ENCODE data around the gene DLG2. TPM values are rescaled to one million over a fixed set of nuclear protein-coding genes. Genes with fewer than 3 reads are reported as not detected.

Gene DLG2
- total RNA-seq, 1 donor: 1.1 TPM

DNA sequence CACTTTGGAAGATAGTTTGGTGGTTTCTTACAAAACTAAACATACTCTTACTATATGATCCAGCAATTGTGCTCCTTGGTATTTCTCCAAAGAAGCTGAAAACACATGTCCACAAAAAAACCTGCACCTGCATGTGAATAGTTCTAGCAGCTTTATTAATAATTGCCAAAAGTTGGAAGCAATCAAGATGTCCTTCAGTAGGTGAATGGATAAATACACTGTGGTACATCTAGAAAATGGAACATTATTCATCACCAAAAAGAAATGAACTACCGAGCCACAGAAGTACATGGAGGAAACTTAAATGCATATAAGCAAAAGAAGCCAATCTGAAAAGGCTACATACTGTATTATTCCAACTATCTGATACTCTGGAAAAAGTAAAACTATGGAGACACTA lies 1771.9 kb downstream of the DLG2 start:
- DNase-seq (ENCODE audit: low read depth in 2 of 3, low spot score in 2 of 3): no peak

- DNase-seq (ENCODE audit: low read depth in 2 of 3, low spot score in 2 of 3): no peak
Measured at GRCh38 chr11:83852775-83853442, 1774.2 kb downstream of the DLG2 start.

DNA sequence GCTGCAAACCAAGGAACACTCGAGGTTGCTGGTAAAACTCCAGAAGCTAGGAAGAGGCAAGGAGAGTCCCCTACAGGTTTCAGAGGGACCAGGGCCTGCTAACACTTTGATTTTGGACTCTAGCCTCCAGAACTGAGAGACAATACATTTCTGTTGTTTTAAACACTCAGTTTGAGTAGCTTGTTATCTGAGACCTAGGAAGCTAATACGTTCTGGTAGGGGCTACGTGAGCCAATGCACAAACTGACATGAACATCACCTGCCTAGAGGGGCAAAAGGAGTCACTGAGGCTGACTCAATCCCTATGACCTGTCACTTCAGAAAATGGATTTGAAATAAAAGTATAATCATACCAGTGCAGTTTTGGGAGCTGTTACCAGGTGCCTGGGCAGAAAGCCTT lies 1775.1 kb downstream of the DLG2 start:
- DNase-seq (ENCODE audit: low read depth in 2 of 3, low spot score in 2 of 3): no peak

GRCh38 chr11:83847467-83848034 lies 1779.6 kb downstream of the DLG2 start:
- no peak for DNase-seq (ENCODE audit: low read depth in 2 of 3, low spot score in 2 of 3)

DNA sequence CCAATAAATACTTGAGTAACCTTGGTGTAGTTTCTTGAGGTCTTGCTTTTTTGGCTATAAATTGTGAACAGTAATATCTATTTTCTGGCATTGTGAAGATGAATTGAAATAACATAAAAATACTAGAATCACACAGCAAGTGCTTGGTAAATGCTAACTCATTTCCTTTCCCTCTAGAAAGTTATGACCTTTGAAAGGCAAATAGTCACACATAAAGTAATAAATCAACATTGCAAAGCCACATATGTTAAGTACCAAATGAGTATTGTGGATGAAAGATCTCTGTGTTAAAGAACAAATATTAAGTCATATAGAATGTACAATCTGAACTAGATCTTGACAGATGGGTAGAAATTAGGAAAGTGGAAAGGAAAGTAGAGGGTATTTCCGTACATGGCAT lies 1781.3 kb downstream of the DLG2 start:
- peak in 2 of 3 donors; percentile 9 to 53 for DNase-seq (ENCODE audit: low read depth in 2 of 3, low spot score in 2 of 3)

GRCh38 chr11:83840326-83840725 lies 1786.8 kb downstream of the DLG2 start:
- no peak for DNase-seq (ENCODE audit: low read depth in 2 of 3, low spot score in 2 of 3)

DNA sequence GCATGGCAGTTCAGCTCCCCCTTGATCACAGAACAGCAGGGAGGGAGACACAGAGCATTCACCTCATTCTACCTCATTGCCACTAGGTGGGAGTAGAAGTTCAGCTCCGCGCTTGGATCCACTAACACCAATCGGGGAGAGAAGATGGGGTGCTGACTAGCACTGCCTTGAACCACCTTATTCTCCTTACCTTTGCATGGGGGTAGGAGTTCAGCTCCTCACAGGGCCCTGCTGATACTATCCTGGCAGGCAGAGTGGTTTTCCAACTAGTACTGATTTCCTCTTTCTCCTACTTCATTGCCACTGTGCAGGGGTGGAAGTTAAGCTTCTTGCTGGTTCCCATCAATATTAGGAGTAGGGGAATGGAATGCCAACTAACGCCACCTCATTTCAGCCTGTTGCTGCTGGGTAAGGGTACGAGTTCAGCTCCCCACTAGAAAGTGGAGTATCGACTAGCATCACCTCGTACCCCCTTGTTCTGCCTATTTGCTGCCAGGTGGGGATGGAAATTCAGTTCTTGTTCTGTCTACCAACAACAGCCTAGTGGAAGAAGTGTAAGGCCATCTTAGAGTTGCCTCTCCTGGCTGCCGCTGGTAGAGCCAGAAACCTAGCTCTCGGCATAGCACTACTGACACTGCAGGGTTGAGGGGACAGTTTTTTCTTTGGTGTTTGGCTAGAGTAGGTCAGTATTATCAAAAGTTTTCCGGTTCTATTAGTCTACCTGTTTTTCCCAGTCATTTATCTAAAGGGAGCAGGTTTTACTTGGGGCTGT lies 1790.1 kb downstream of the DLG2 start:
- DNase-seq (ENCODE audit: low read depth in 2 of 3, low spot score in 2 of 3): peak in 2 of 3 donors; percentile 31 to 70

- no peak for DNase-seq (ENCODE audit: low read depth in 2 of 3, low spot score in 2 of 3)
Measured at GRCh38 chr11:83836065-83836464, 1791.1 kb downstream of the DLG2 start.

DNA sequence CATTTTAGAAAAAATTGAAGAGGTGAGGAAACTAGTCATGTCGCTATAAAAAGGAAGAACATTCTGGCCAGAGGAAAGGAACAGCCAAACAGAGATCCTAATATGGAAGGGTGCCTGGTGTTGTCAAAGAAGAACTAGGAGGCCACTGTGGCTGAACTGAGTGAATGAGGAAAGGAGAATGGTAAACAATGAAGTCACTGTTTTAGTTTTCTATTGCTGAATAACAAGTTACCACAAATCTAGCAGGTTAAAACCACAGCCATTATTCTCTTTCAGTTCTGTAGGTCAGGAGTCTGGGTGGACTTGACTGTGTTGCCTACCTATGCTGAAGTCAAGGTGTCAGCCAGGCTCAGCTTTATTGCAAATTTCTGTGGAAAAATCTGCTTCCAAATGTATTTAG lies 1791.7 kb downstream of the DLG2 start:
- DNase-seq (ENCODE audit: low read depth in 2 of 3, low spot score in 2 of 3): no peak

GRCh38 chr11:83831929-83832328 lies 1795.2 kb downstream of the DLG2 start:
- DNase-seq (ENCODE audit: low read depth in 2 of 3, low spot score in 2 of 3): no peak

GRCh38 chr11:83827940-83828554 lies 1799.1 kb downstream of the DLG2 start:
- DNase-seq (ENCODE audit: low read depth in 2 of 3, low spot score in 2 of 3): peak in 2 of 3 donors; percentile 26 to 67

- no peak for DNase-seq (ENCODE audit: low read depth in 2 of 3, low spot score in 2 of 3)
Measured at GRCh38 chr11:83827520-83827919, 1799.6 kb downstream of the DLG2 start.

- no peak for DNase-seq (ENCODE audit: low read depth in 2 of 3, low spot score in 2 of 3)
Measured at GRCh38 chr11:83826078-83826477, 1801.1 kb downstream of the DLG2 start.

- no peak for DNase-seq (ENCODE audit: low read depth in 2 of 3, low spot score in 2 of 3)
Measured at GRCh38 chr11:83823461-83824025, 1803.6 kb downstream of the DLG2 start.

DNA sequence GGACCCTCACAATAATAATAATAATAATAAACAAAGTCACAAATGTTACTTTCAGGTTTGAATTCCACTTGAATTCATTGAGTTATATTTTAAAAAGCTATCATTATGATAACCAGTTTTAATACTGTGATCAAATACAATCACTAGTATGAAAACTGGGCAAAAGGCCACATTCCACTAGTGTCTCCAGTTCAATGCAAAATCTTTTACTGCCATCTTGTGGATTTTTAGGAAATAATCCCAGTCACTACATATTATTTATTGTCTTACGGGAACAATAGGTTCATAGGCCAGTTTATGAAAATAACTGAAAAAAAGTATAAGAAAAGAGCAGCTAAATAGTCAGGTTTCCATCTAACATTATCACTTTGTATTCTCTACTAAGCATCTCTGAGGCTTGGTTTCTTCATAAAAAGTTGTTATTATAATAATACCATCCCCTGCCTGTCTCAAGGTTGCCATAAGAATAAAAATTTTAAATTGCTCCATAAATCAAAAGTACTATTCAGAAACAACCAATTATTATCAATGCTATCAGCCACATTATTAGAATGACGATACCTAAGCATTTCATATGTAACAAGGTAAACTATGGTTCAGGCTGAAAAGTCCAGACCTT lies 1807.1 kb downstream of the DLG2 start:
- peak in 2 of 3 donors; percentile 22 to 70 for DNase-seq (ENCODE audit: low read depth in 2 of 3, low spot score in 2 of 3)

GRCh38 chr11:83818349-83818748 lies 1808.8 kb downstream of the DLG2 start:
- DNase-seq (ENCODE audit: low read depth in 2 of 3, low spot score in 2 of 3): no peak

DNA sequence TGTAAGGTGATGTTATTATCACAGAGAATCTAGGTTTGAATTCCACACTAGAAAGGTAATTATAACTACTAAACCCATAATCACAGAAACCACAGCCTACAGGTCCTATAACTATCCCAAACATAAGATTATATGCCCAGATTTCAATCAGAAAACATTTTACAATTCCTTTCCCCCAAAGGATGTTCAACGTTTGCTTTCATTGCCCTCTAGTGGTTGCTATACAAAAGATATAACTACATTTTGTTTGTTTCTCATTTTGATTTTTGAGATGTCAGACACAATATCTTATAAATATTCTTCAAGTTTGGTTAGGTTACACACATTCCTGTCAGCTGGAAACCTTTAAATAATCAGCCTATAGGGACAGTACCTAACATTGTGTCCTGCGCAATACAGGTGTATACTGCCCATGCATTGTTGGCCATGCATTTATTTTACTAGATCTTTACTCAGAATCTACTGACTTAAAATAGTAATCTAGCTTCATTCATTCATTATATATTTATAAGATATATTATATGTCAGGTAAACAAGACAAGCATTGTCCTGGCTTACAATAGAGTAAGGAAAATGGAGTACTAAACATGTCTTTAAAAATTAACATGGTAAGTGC lies 1810.5 kb downstream of the DLG2 start:
- peak in 1 of 3 donors; percentile 35 for DNase-seq (ENCODE audit: low read depth in 2 of 3, low spot score in 2 of 3)

- DNase-seq (ENCODE audit: low read depth in 2 of 3, low spot score in 2 of 3): no peak
Measured at GRCh38 chr11:83815736-83816135, 1811.4 kb downstream of the DLG2 start.

GRCh38 chr11:83813296-83813695 lies 1813.8 kb downstream of the DLG2 start:
- DNase-seq (ENCODE audit: low read depth in 2 of 3, low spot score in 2 of 3): no peak

GRCh38 chr11:83809274-83809673 lies 1817.9 kb downstream of the DLG2 start:
- no peak for DNase-seq (ENCODE audit: low read depth in 2 of 3, low spot score in 2 of 3)
